GM23338 (cell line): Measurements from ENCODE around the gene FAM131B. TPM values are rescaled to one million over a fixed set of nuclear protein-coding genes. Genes with fewer than 3 reads are reported as not detected.

Source experiments
- ATAC-seq: fragments of 200-7000 bp; cut with Tn5 transposase; 3 replicates; pipeline ENCODE4 v1.9.1; 2020
- DNase-seq: peaks from one replicate; pipeline ENCODE4 v3.0.0-alpha.2; 2015; ENCODE audit warnings: low spot score
- H2AFZ ChIP-seq: fragments of 200-600 bp; sonication (generic); 2 replicates; pipeline ENCODE4 v1.8.0; 2016; ENCODE audit warnings: antibody characterized with exemption, mild to moderate bottlenecking, moderate library complexity
- H3F3A ChIP-seq: fragments of 200-600 bp; sonication (generic); replicated peaks from 2 replicates; pipeline ENCODE4 v1.8.0; 2017; ENCODE audit warnings: antibody characterized with exemption, mixed run types, low read depth
- H3K27ac ChIP-seq: fragments of 200-600 bp; sonication (generic); 2 replicates; pipeline ENCODE4 v1.6.1; 2016; ENCODE audit warnings: low read depth
- H3K27me3 ChIP-seq: fragments of 200-600 bp; sonication (generic); 2 replicates; pipeline ENCODE4 v1.8.0; 2016; ENCODE audit warnings: mild to moderate bottlenecking, mixed run types, moderate library complexity; ENCODE audit not compliant: insufficient read depth
- H3K36me3 ChIP-seq: fragments of 200-600 bp; sonication (generic); 2 replicates; pipeline ENCODE4 v1.8.0; 2016; ENCODE audit warnings: mild to moderate bottlenecking; ENCODE audit not compliant: insufficient read depth
- H3K4me1 ChIP-seq: fragments of 200-600 bp; sonication (generic); 2 replicates; pipeline ENCODE4 v1.8.0; 2016; ENCODE audit warnings: mild to moderate bottlenecking, moderate library complexity; ENCODE audit not compliant: insufficient read depth
- H3K4me2 ChIP-seq: fragments of 200-600 bp; sonication (generic); 2 replicates; pipeline ENCODE4 v1.7.1; 2017; ENCODE audit warnings: mixed run types
- H3K4me3 ChIP-seq: fragments of 200-600 bp; sonication (generic); 2 replicates; pipeline ENCODE4 v1.6.1; 2016; ENCODE audit warnings: mixed run types
- H3K79me2 ChIP-seq: fragments of 200-600 bp; sonication (generic); replicated peaks from 2 replicates; pipeline ENCODE4 v1.8.0; 2017; ENCODE audit warnings: mild to moderate bottlenecking; ENCODE audit not compliant: insufficient read depth
- H3K9me2 ChIP-seq: fragments of 200-600 bp; sonication (generic); 2 replicates; pipeline ENCODE4 v1.8.0; 2017; ENCODE audit not compliant: insufficient read depth
- H4K20me1 ChIP-seq: fragments of 200-600 bp; sonication (generic); replicated peaks from 2 replicates; pipeline ENCODE4 v1.8.0; 2017; ENCODE audit warnings: mild to moderate bottlenecking; ENCODE audit not compliant: insufficient read depth
- H3K27ac Mint-ChIP-seq: 2 replicates; pipeline ENCODE4 v1.8.0; 2020; ENCODE audit warnings: inconsistent platforms, mild to moderate bottlenecking, moderate library complexity, mixed read lengths
- H3K27me3 Mint-ChIP-seq: 3 replicates; pipeline ENCODE4 v1.8.0; 2022; ENCODE audit warnings: low read depth, mild to moderate bottlenecking, moderate library complexity, mixed read lengths, inconsistent platforms; ENCODE audit not compliant: insufficient read depth, poor library complexity
- H3K36me3 Mint-ChIP-seq: 3 replicates; pipeline ENCODE4 v1.8.0; 2021; ENCODE audit warnings: low read depth, mild to moderate bottlenecking, inconsistent platforms, moderate library complexity, mixed read lengths
- H3K4me1 Mint-ChIP-seq: 3 replicates; pipeline ENCODE4 v1.8.0; 2020; ENCODE audit warnings: mild to moderate bottlenecking, inconsistent platforms, mixed read lengths
- H3K4me3 Mint-ChIP-seq: 3 replicates; pipeline ENCODE4 v1.8.0; 2021; ENCODE audit warnings: moderate library complexity, mild to moderate bottlenecking, inconsistent platforms, mixed read lengths
- H3K9me3 Mint-ChIP-seq: 3 replicates; pipeline ENCODE4 v1.8.0; 2020; ENCODE audit warnings: moderate library complexity, mild to moderate bottlenecking, inconsistent platforms, mixed read lengths
- CTCF ChIP-seq, 2 experiments: fragments of 200-600 bp in 1 of 2; sonication (generic) in 1 of 2; conservative IDR thresholded peaks; 2 replicates each; pipeline versions ENCODE4 v1.5.1 to v1.6.1; 2016 to 2017; ENCODE audit warnings: antibody characterized with exemption in 2 of 2, low read depth in 2 of 2, mild to moderate bottlenecking in 2 of 2, moderate library complexity in 1 of 2
- ETS1 ChIP-seq: IDR thresholded peaks from 2 replicates; pipeline ENCODE4 v1.6.1; 2016; ENCODE audit warnings: antibody characterized with exemption
- EZH2phosphoT487 ChIP-seq: fragments of 200-600 bp; sonication (generic); IDR thresholded peaks from one replicate; pipeline ENCODE4 v1.8.1; 2018; ENCODE audit warnings: antibody characterized with exemption; ENCODE audit not compliant: unreplicated experiment
- JUNB ChIP-seq: IDR thresholded peaks from one replicate; pipeline ENCODE4 v1.6.1; 2016; ENCODE audit warnings: antibody characterized with exemption; ENCODE audit not compliant: unreplicated experiment
- NANOG ChIP-seq: IDR thresholded peaks from 2 replicates; pipeline ENCODE4 v1.6.1; 2016; ENCODE audit warnings: antibody characterized with exemption, borderline replicate concordance
- polyA plus RNA-seq: library from polyadenylated mRNA; unstranded; fragments of >200 nt; fragmentation: Nextera tagmentation; extraction: Ambion mirVana; gene quantifications from 2 replicates; pipeline ENCODE4 v1.2.1, GENCODE V29; 2016
- total RNA-seq: library from RNA; depleted of rRNA; stranded (reverse); fragments of >200 nt; shearing (Covaris generic); gene quantifications from 2 replicates; pipeline ENCODE4 v1.2.3, GENCODE V29; 2014

The FAM131B gene
- total and polyA plus RNA-seq, 2 experiments from 2014 or later = 4.7 to 30.2 TPM

DNA sequence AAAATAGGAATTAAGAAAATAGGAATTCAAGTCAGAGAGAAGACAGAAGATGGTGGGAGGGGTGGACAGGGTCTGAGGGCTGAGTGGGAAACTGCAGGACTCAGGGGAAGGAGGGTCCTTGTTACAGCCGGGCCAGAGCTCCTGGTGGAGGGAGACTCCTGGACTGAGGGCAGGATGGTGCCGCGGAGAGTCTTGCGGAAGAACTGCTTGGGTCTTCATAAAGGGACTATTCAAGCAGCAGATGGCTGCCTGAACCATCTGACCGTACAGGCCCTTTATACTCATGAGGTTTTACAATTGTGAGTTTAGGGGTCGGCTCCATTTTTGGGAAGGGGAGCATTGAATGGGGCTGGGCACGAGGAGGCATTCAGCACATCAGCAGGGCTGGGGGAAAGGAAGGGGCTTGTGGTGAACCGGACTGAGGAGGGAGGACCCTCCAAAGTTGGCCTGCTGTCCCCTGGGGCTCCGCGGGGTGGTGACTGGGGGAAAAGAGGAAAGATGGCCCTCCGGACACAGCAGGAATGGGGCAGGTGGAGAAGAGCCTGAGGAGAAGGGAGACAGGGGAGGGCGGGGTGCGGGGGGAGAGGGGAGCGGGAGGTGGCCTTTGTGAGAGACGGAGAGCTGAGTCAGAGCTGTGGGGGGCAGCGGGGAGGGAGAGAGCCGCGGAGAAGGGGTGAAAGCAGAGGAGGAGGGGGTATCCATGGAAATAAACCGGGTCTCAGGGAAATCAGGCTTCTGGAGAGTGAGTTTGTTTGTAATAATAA is 1.5 kb downstream of the FAM131B start:
- DNase-seq (peak; percentile 74), ATAC-seq (peak; percentile 39)
- TF ChIP-seq CTCF (conservative IDR thresholded peaks at IDR 0.05; ENCODE audit: low read depth in 2 of 2) (0 out of 4 replicates have a peak, but pooled peaks of 1 of the 2 experiments have one; percentile 11), EZH2phosphoT487 (no peak)
- no peaks in the 10 kb centered on the region for H3K79me2 ChIP-seq
- peaks cover 21% of the 10 kb centered on the region for H3K27me3 Mint-ChIP-seq
- 0 out of 2 replicates have a peak overlapping the region, but pooled peaks have one; percentile 74 for H3K27ac ChIP-seq
- H3K4me1 Mint-ChIP-seq = peaks cover 21% of the 10 kb centered on the region
- H3K4me2 ChIP-seq = peak overlapping the region; percentile 90
- peaks cover 11% of the 10 kb centered on the region for H3K36me3 ChIP-seq
- H3K27me3 ChIP-seq = peaks cover 22% of the 10 kb centered on the region
- H3K9me3 Mint-ChIP-seq = no peaks in the 10 kb centered on the region; the same call in 1 of the 3 replicates
- no peaks in the 10 kb centered on the region; the same call in 1 of the 2 replicates for H3K9me2 ChIP-seq
- H3K4me3 Mint-ChIP-seq = peak overlapping the region; percentile 90
- peaks cover 16% of the 10 kb centered on the region for H3K4me1 ChIP-seq
- H4K20me1 ChIP-seq = no peaks in the 10 kb centered on the region
- no peaks in the 10 kb centered on the region for H3F3A ChIP-seq
- H2AFZ ChIP-seq = peak overlapping the region; percentile 59; the same call in 1 of the 2 replicates
- H3K27ac Mint-ChIP-seq = no peak overlapping the region
- peaks cover 38% of the 10 kb centered on the region for H3K36me3 Mint-ChIP-seq
- peak overlapping the region; percentile 91 for H3K4me3 ChIP-seq

GRCh38 chr7:143359771-143360353 is 2.7 kb downstream of the FAM131B start:
- Histone ChIP-seq H3K4me2 (0 out of 2 replicates have a peak overlapping the region, but pooled peaks have one; percentile 90), H4K20me1 (no peaks in the 10 kb centered on the region), H3K9me2 (no peaks in the 10 kb centered on the region; the same call in 1 of the 2 replicates), H2AFZ (no peak overlapping the region), H3F3A (no peaks in the 10 kb centered on the region), H3K4me3 (no peak overlapping the region), H3K4me1 (peaks cover 16% of the 10 kb centered on the region), H3K79me2 (no peaks in the 10 kb centered on the region), H3K27ac (no peak overlapping the region), H3K27me3 (peaks cover 21% of the 10 kb centered on the region), H3K36me3 (peaks cover 11% of the 10 kb centered on the region)
- no peaks in the 10 kb centered on the region; the same call in 1 of the 3 replicates for H3K9me3 Mint-ChIP-seq
- H3K27me3 Mint-ChIP-seq = peaks cover 24% of the 10 kb centered on the region
- peaks cover 25% of the 10 kb centered on the region for H3K4me1 Mint-ChIP-seq
- H3K27ac Mint-ChIP-seq = no peak overlapping the region
- no peak for DNase-seq
- no peak for ATAC-seq
- peaks cover 46% of the 10 kb centered on the region for H3K36me3 Mint-ChIP-seq
- TF ChIP-seq JUNB = no peak
- TF ChIP-seq CTCF (conservative IDR thresholded peaks at IDR 0.05; ENCODE audit: low read depth in 2 of 2) = no peak
- TF ChIP-seq ETS1 = no peak
- TF ChIP-seq NANOG = no peak
- H3K4me3 Mint-ChIP-seq = peak overlapping the region; percentile 90; the same call in 1 of the 3 replicates
